Naive thymus-derived CD4-positive, alpha-beta T cell (primary cell): ENCODE data around the gene COQ4. TPM values are rescaled to one million over a fixed set of nuclear protein-coding genes. Genes with fewer than 3 reads are reported as not detected.
A peak's percentile ranks its signal among the peaks of the same experiment; 100 is the strongest.

ENCODE experiments used
- ATAC-seq: fragments of 150-1000 bp; cut with Tn5 transposase; 2 replicates; pipeline ENCODE4 v1.10.0; 2021; ENCODE audit warnings: mild to moderate bottlenecking, moderate library complexity
- CTCF ChIA-PET: fragments of 350-600 bp; sonication (Branson Sonifier 250); formaldehyde crosslinking; loops from one replicate; lab custom pipeline; 2021; ENCODE audit warnings: antibody characterized with exemption; lab: Charles Lee
- POLR2A ChIA-PET: fragments of 350-600 bp; sonication (Branson Sonifier 250); formaldehyde crosslinking; loops from one replicate; lab custom pipeline; 2021; ENCODE audit warnings: antibody characterized with exemption, inconsistent platforms; lab: Charles Lee
- DNase-seq, 9 donors: peaks; one replicate each; pipeline versions ENCODE4 v3.0.0 to v3.0.0-alpha.2; 2020 to 2022; ENCODE audit warnings: mixed read lengths in 1 of 9
- H3K27ac ChIP-seq: one replicate; pipeline ENCODE4 v1.7.0; 2013; ENCODE audit warnings: mild to moderate bottlenecking, low read depth, low read length, moderate library complexity
- H3K27me3 ChIP-seq, 2 donors: one replicate each; pipeline ENCODE4 v1.7.0; 2013; ENCODE audit warnings: low read length in 2 of 2, mild to moderate bottlenecking in 2 of 2, moderate library complexity in 2 of 2; ENCODE audit not compliant: control insufficient read depth in 2 of 2, insufficient read depth in 2 of 2
- H3K36me3 ChIP-seq, 3 experiments: 1 replicate in 2 of 3; 2 replicates in 1 of 3; pipeline ENCODE4 v1.7.0; 2013; ENCODE audit warnings: low read length in 3 of 3, mild to moderate bottlenecking in 3 of 3, moderate library complexity in 1 of 3; ENCODE audit not compliant: insufficient read depth in 3 of 3, control insufficient read depth in 2 of 3
- H3K4me1 ChIP-seq, 2 donors: one replicate each; pipeline ENCODE4 v1.7.0; 2013; ENCODE audit warnings: low read length in 2 of 2, mild to moderate bottlenecking in 2 of 2, moderate library complexity in 1 of 2; ENCODE audit not compliant: control insufficient read depth in 2 of 2, insufficient read depth in 2 of 2
- H3K4me3 ChIP-seq: 2 replicates; pipeline ENCODE4 v1.7.0; 2013; ENCODE audit warnings: mild to moderate bottlenecking, low read length
- H3K9me3 ChIP-seq, 3 experiments: 1 replicate in 2 of 3; 2 replicates in 1 of 3; pipeline ENCODE4 v1.7.0; 2013; ENCODE audit warnings: low read length in 3 of 3; ENCODE audit not compliant: control insufficient read depth in 2 of 3
- H3K27ac Mint-ChIP-seq, 9 donors: one replicate each; pipeline ENCODE4 v1.8.0; 2020 to 2022; ENCODE audit warnings: mixed read lengths in 9 of 9, mild to moderate bottlenecking in 8 of 9, moderate library complexity in 5 of 9, inconsistent platforms in 2 of 9
- H3K27me3 Mint-ChIP-seq, 5 donors: one replicate each; pipeline ENCODE4 v1.8.0; 2021 to 2022; ENCODE audit warnings: mixed read lengths in 5 of 5, mild to moderate bottlenecking in 1 of 5
- H3K36me3 Mint-ChIP-seq, 5 donors: one replicate each; pipeline ENCODE4 v1.8.0; 2020 to 2022; ENCODE audit warnings: mixed read lengths in 5 of 5, mild to moderate bottlenecking in 3 of 5, inconsistent platforms in 1 of 5
- H3K4me1 Mint-ChIP-seq, 7 donors: one replicate each; pipeline ENCODE4 v1.8.0; 2020 to 2022; ENCODE audit warnings: mixed read lengths in 7 of 7, mild to moderate bottlenecking in 3 of 7, inconsistent platforms in 1 of 7
- H3K4me3 Mint-ChIP-seq, 10 donors: one replicate each; pipeline ENCODE4 v1.8.0; 2020 to 2022; ENCODE audit warnings: mild to moderate bottlenecking in 10 of 10, mixed read lengths in 10 of 10, moderate library complexity in 6 of 10, inconsistent platforms in 2 of 10
- H3K9me3 Mint-ChIP-seq, 11 donors: one replicate each; pipeline ENCODE4 v1.8.0; 2020 to 2022; ENCODE audit warnings: mixed read lengths in 11 of 11, mild to moderate bottlenecking in 4 of 11, inconsistent platforms in 1 of 11, moderate library complexity in 1 of 11
- intact Hi-C, 2 donors: fragments of 100-400 bp; cut with micrococcal nuclease; formaldehyde crosslinking; loops; one replicate each; pipeline ENCODE4 v1.15.1; 2023
- polyA plus RNA-seq, 2 donors: library from polyadenylated mRNA; unstranded; fragments of 300-500 nt; fragmentation: Illumina TruSeq; gene quantifications; one replicate each; pipeline ENCODE4 v1.2.3, GENCODE V29; 2021
- total RNA-seq, 6 experiments: library from RNA in 5 of 6; stranded (reverse) in 5 of 6; gene quantifications; 1 replicate in 5 of 6; 2 replicates in 1 of 6; pipeline ENCODE4 v1.2.3 and lab custom pipeline; 2021 to 2026

COQ4 gene
- total RNA-seq (10 to 100 TPM; 32.9 to 47.2 (median 42.4) TPM), polyA plus RNA-seq (10 to 100 TPM; 29.6 to 30.3 TPM), total RNA-seq (lab: John Stamatoyannopoulos, UW) (27.1 reads per million, percentile 57 among the genes with 10 or more reads in this experiment)

DNA sequence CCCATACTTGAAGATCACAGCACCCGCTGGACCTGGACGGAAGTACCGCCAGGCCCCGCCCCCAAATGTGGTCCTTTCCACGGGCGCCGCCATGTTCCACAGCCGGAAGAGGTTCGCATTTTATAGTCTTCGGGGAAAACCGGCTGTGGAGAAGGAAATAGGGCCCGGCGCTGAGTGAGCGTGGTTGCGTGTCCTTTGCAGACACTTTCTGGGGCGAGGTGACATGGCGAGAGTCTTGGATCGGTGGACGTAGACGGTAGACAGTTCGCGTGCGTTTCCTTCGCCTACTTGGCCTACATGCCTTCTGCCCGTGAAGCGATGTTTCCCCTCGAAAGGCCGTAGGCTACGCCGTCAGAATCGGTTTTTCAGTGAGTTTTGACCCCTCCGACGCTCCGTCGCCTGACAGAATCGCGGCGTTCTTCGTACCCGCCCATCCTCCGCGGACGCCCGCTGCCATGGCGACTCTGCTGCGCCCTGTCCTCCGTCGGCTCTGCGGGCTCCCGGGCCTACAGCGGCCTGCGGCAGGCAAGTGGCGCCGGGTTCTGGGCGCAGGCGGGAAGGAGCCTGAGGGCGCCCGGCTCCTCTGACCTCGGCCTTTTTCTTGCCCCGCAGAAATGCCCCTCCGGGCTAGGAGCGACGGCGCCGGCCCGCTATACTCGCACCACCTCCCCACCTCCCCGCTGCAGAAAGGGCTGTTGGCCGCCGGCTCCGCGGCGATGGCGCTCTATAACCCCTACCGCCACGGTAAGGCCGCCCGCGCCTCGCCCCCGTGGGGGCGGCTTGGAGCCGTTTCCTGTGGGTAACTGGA, at the start of gene COQ4, which contains the start of gene TRUB2:
Gene COQ4, plus strand, starts transcription at position 436 of the 808 bp plus-strand sequence. Its CDS starts 20 bp downstream, at position 456.
Gene TRUB2, minus strand, starts transcription at position 44 of the 808 bp plus-strand sequence. Its CDS starts 39 bp downstream, at position 5.
- POLR2A ChIA-PET: interaction anchor here (1.0 to 1.5 kb wide), 4 partner anchors 13 to 182 kb away, joined by 3 to 4 read pairs (median 4); partner anchors contain the start of genes GLE1, GOLGA2, SWI5 and URM1
- Mint-ChIP-seq H3K36me3 (peaks cover 0 to 8% (median 2%) of the 10 kb centered on the region in 5 donors), H3K27ac (peak within 1 kb of the TSS; percentile 95 to 99 (median 98)), H3K4me1 (peaks cover 4 to 45% (median 29%) of the 10 kb centered on the region in 7 donors), H3K4me3 (peak within 1 kb of the TSS; percentile 82 to 99 (median 96)), H3K27me3 (peaks cover 0 to 2% (median 0%) of the 10 kb centered on the region in 5 donors), H3K9me3 (peaks cover 0 to 5% (median 0%) of the 10 kb centered on the region in 11 donors)
- Histone ChIP-seq H3K9me3 (no peaks in the 10 kb centered on the region), H3K36me3 (peaks cover 0 to 24% (median 11%) of the 10 kb centered on the region in 3 experiments), H3K27ac (peak within 1 kb of the TSS; percentile 85), H3K4me1 (peaks cover 10 to 13% of the 10 kb centered on the region in 2 donors), H3K27me3 (no peaks in the 10 kb centered on the region), H3K4me3 (peak within 1 kb of the TSS; percentile 98)
- CTCF ChIA-PET: interaction anchor here (0.6 kb wide), 1 partner anchor 16 kb away, joined by 3 read pairs; no protein-coding TSS in a partner anchor
- ATAC-seq (peak; percentile 95), DNase-seq (peak; percentile 80 to 95 (median 94))
- intact Hi-C loops: loop anchor here (1.0 to 5.0 kb wide), 21 partner anchors 18 to 706 kb away; partner anchors contain the start of genes CIZ1 (in 2 of the 2), GOLGA2 (in 2 of the 2), LRRC8A (in 2 of the 2) and ODF2 (in 2 of the 2)

GRCh38 chr9:128274245-128274644, 48.4 kb upstream of the COQ4 start:
- Mint-ChIP-seq H3K9me3 (peaks cover 0 to 11% (median 0%) of the 10 kb centered on the region in 11 donors), H3K27me3 (peaks cover 0 to 7% (median 0%) of the 10 kb centered on the region in 5 donors), H3K4me1 (peaks cover 24 to 47% (median 40%) of the 10 kb centered on the region in 7 donors), H3K36me3 (peaks cover 0 to 26% (median 6%) of the 10 kb centered on the region in 5 donors), H3K4me3 (peak overlapping the region in 9 of 10 donors; percentile 94 to 98 (median 96)), H3K27ac (peak overlapping the region in 6 of 9 donors; percentile 77 to 97 (median 96))
- POLR2A ChIA-PET: no interaction called here
- no peak for DNase-seq
- Histone ChIP-seq H3K27me3 (no peaks in the 10 kb centered on the region), H3K9me3 (no peaks in the 10 kb centered on the region), H3K4me3 (no peak overlapping the region), H3K27ac (no peak overlapping the region), H3K36me3 (peaks cover 0 to 17% (median 3%) of the 10 kb centered on the region in 3 experiments), H3K4me1 (peaks cover 16 to 21% of the 10 kb centered on the region in 2 donors)
- intact Hi-C loops: loop anchor here (10.0 kb wide), 2 partner anchors 411 to 499 kb away; partner anchors contain the start of genes SET (in 1 of the 2) and SH2D3C (in 1 of the 2)
- CTCF ChIA-PET: no interaction called here
- ATAC-seq: no peak

DNA sequence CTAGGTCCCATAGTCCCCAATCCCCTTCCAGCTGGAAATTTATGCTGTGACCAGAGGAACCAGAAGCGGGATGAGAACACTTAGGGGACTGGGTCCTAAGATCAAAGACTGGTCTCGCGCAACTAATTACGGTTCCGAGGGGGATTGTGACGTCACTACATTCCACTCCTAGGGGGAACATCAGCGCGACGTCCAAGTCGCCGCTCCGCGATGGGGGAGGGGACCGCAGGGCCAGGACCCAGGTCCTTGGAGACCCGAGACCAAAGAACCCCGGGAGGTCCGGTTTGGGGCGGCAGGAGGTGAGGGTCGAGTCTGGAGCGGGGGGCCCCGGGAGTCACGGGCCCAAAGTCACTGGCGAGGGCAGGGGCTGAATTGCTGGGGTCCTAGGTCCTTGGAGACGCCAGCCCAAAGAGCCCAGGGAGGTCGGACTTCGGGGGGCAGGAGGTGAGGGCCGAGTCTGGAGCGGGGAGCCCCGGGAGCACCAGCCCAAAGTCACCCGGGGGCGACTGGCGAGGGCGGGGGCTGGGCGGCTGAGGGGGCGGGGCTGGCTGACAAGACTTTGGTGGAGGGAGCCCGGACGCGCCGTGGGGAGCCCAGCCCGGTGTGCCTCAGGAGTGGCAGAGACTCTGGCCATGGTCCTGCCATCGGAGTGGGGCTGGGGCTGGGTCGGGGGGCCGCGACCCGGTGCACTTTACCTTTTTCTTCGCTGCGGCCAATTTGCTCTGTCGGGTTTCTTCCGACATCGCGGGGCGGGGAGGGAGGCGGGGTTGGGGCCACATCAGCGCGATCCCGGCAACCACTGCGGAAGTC, 47.2 kb upstream of the COQ4 start, which contains the start of gene GOLGA2:
Gene GOLGA2, minus strand, starts transcription at position 810 of the 810 bp plus-strand sequence. Its CDS starts 31 bp downstream, at position 779.
- ChIA-PET POLR2A (interaction anchor here (0.6 to 1.6 kb wide), 18 partner anchors 11 to 543 kb away, joined by 3 to 10 read pairs (median 4); partner anchors contain the start of genes BBLN, CIZ1, ENDOG and ODF2), CTCF (interaction anchor here (0.6 kb wide), 1 partner anchor 20 kb away, joined by 5 read pairs; no protein-coding TSS in a partner anchor)
- H3K4me3 Mint-ChIP-seq: peak within 1 kb of the TSS; percentile 94 to 98 (median 96)
- H3K27me3 Mint-ChIP-seq: peaks cover 0 to 7% (median 0%) of the 10 kb centered on the region in 5 donors
- peak within 1 kb of the TSS; percentile 94 to 98 (median 97) for H3K27ac Mint-ChIP-seq
- peaks cover 24 to 51% (median 46%) of the 10 kb centered on the region in 7 donors for H3K4me1 Mint-ChIP-seq
- intact Hi-C loops: loop anchor here (1.0 to 10.0 kb wide), 19 partner anchors 20 to 823 kb away; partner anchors contain the start of genes COQ4 (in 2 of the 2), KYAT1 (in 2 of the 2), LRRC8A (in 2 of the 2) and ODF2 (in 2 of the 2)
- DNase-seq (no peak), ATAC-seq (peak; percentile 59)
- Histone ChIP-seq H3K4me1 (peaks cover 16 to 21% of the 10 kb centered on the region in 2 donors), H3K36me3 (peaks cover 0 to 14% (median 3%) of the 10 kb centered on the region in 3 experiments), H3K9me3 (no peaks in the 10 kb centered on the region), H3K27me3 (no peaks in the 10 kb centered on the region), H3K27ac (peak within 1 kb of the TSS; percentile 90), H3K4me3 (peak within 1 kb of the TSS; percentile 95)
- H3K9me3 Mint-ChIP-seq: peaks cover 0 to 11% (median 0%) of the 10 kb centered on the region in 11 donors
- H3K36me3 Mint-ChIP-seq: peaks cover 0 to 34% (median 8%) of the 10 kb centered on the region in 5 donors

- H3K36me3 Mint-ChIP-seq: peaks cover 0 to 27% (median 8%) of the 10 kb centered on the region in 5 donors
- peaks cover 0 to 11% (median 0%) of the 10 kb centered on the region in 11 donors for H3K9me3 Mint-ChIP-seq
- H3K27me3 Mint-ChIP-seq: peaks cover 0 to 7% (median 0%) of the 10 kb centered on the region in 5 donors
- peaks cover 0 to 11% (median 3%) of the 10 kb centered on the region in 3 experiments for H3K36me3 ChIP-seq
- CTCF ChIA-PET: interaction anchor here (0.6 kb wide), 2 partner anchors 19 to 382 kb away, joined by 3 to 5 read pairs; no protein-coding TSS in a partner anchor
- peak; percentile 98 to 100 (median 100) for DNase-seq
- peak; percentile 98 for ATAC-seq
- H3K27me3 ChIP-seq: no peaks in the 10 kb centered on the region
- intact Hi-C loops: loop anchor here (1.0 to 10.0 kb wide), 18 partner anchors 26 to 824 kb away; partner anchors contain the start of genes COQ4 (in 2 of the 2), KYAT1 (in 2 of the 2), LRRC8A (in 2 of the 2) and TRUB2 (in 2 of the 2)
- peak within 1 kb of the TSS; percentile 94 to 98 (median 96) for H3K4me3 Mint-ChIP-seq
- H3K4me1 ChIP-seq: peaks cover 16 to 21% of the 10 kb centered on the region in 2 donors
- H3K9me3 ChIP-seq: no peaks in the 10 kb centered on the region
- peak within 1 kb of the TSS; percentile 94 to 98 (median 97) for H3K27ac Mint-ChIP-seq
- peak within 1 kb of the TSS; percentile 90 for H3K27ac ChIP-seq
- POLR2A ChIA-PET: interaction anchor here (0.6 to 1.6 kb wide), 17 partner anchors 11 to 543 kb away, joined by 3 to 10 read pairs (median 5); partner anchors contain the start of genes BBLN, CIZ1, ENDOG and ODF2
- peaks cover 24 to 51% (median 46%) of the 10 kb centered on the region in 7 donors for H3K4me1 Mint-ChIP-seq
- H3K4me3 ChIP-seq: peak within 1 kb of the TSS; percentile 95
Measured at GRCh38 chr9:128276008-128276573, 46.5 kb upstream of the COQ4 start, which contains the start of gene SWI5. Gene SWI5 (plus strand): TSS chr9:128276276.
